Epithelial cell of esophagus (primary cell): ENCODE measurements around the gene MUL1.

Experiments used
- DNase-seq: peaks from one replicate; pipeline ENCODE4 v3.0.0; 2010; ENCODE audit warnings: low read depth
- H3K4me3 ChIP-seq: 2 replicates; pipeline ENCODE4 v1.5.1; 2011; ENCODE audit warnings: mild to moderate bottlenecking, low read length, control low read depth
- TF ChIP-seq, protein P1 (sequence below): IDR thresholded peaks from 2 replicates; pipeline ENCODE4 v1.5.1; 2011; ENCODE audit warnings: low read depth, mild to moderate bottlenecking, low read length, control low read depth, inconsistent platforms; ENCODE audit not compliant: insufficient read depth; ENCODE audit errors: missing control alignments

The MUL1 gene

DNA sequence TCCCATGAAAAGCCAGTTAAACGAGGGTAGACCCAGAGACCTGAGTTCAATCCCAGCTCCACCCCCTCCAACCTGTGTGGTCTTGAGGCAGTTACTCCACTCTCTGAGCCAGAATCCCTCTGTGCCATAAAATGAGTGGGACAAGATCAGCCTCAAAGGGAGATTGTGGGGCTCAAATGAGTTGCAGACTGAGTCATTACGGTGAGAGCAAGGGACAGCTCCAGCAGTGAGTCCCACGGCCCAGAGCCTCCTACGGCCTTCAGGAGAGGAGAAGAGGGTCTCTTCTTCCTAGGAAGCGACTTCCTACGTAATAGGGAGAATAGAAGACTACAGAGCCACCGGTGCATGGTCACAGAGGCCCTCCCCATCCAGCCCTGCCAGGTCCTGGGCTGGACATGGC is 15.2 kb downstream of the MUL1 start:
- H3K4me3 ChIP-seq: no peak overlapping the region
- no peak for DNase-seq
- TF ChIP-seq, protein P1, sequence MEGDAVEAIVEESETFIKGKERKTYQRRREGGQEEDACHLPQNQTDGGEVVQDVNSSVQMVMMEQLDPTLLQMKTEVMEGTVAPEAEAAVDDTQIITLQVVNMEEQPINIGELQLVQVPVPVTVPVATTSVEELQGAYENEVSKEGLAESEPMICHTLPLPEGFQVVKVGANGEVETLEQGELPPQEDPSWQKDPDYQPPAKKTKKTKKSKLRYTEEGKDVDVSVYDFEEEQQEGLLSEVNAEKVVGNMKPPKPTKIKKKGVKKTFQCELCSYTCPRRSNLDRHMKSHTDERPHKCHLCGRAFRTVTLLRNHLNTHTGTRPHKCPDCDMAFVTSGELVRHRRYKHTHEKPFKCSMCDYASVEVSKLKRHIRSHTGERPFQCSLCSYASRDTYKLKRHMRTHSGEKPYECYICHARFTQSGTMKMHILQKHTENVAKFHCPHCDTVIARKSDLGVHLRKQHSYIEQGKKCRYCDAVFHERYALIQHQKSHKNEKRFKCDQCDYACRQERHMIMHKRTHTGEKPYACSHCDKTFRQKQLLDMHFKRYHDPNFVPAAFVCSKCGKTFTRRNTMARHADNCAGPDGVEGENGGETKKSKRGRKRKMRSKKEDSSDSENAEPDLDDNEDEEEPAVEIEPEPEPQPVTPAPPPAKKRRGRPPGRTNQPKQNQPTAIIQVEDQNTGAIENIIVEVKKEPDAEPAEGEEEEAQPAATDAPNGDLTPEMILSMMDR: no peak

- no peak for DNase-seq
- TF ChIP-seq, protein P1: no peak
- no peak overlapping the region for H3K4me3 ChIP-seq
Measured at GRCh38 chr1:20491866-20492265, 16.1 kb downstream of the MUL1 start.

DNA sequence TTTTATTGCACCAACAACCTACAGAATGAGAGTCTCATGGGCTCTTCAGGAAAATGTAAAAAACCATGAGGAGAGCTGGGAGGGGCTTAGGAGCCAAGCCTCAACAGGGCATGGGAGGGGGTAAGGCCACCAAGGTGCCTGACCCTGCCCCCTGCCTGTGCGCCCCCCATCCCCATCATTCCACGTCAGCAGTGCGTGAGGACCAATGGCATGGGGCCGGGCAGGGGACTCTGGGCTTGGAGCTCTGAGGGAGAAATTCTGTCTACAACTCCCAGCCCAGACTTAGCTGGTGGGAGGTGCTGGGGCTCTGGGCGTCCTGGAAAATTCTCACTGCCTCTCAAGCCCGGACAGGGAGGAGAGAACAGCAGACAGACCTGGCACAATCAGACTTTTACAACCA is 16.8 kb downstream of the MUL1 start:
- TF ChIP-seq, protein P1: no peak
- DNase-seq: no peak
- no peak overlapping the region for H3K4me3 ChIP-seq

DNA sequence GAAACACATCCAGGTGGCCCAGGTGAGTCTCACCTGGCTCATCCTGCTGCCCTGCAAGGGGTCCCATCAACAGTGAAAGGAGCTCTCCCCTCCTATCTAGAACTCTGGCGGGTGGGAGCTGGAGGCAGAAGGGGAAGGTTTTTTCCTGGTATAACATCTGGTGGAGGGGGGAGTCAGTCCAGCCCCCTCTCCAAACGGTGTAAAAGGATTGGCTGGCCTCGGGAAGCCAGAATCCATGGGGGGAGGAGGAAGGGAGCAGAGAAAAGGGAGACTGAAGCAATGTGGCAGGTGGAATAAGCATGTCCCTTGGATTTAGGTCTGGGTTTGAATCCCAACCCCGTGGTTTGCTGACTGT is 20.7 kb downstream of the MUL1 start:
- H3K4me3 ChIP-seq: no peak overlapping the region
- no peak for DNase-seq

GRCh38 chr1:20486457-20487235 is 21.3 kb downstream of the MUL1 start:
- TF ChIP-seq, protein P1: no peak
- peak; percentile 41 for DNase-seq
- H3K4me3 ChIP-seq: peak overlapping the region; percentile 63

More for the DNA sequence above, 20.7 kb downstream of the MUL1 start:
- TF ChIP-seq, protein P1: no peak

- TF ChIP-seq, protein P1: no peak
- H3K4me3 ChIP-seq: peak within 1 kb of the TSS; percentile 70
- DNase-seq: peak; percentile 79
Measured at GRCh38 chr1:20485527-20486456, 22.2 kb downstream of the MUL1 start, which contains the start of gene CAMK2N1. Gene CAMK2N1, minus strand, starts transcription at chr1:20486210. Its CDS starts 831 bp downstream, at chr1:20485379.
